ENCODE results near the gene FBXO31. TPM values are rescaled to one million over a fixed set of nuclear protein-coding genes. Genes with fewer than 3 reads are reported as not detected.

The FBXO31 gene
- total and polyA plus RNA-seq, 12 donors, result 19.2 to 106 (median 65.9) TPM

DNA sequence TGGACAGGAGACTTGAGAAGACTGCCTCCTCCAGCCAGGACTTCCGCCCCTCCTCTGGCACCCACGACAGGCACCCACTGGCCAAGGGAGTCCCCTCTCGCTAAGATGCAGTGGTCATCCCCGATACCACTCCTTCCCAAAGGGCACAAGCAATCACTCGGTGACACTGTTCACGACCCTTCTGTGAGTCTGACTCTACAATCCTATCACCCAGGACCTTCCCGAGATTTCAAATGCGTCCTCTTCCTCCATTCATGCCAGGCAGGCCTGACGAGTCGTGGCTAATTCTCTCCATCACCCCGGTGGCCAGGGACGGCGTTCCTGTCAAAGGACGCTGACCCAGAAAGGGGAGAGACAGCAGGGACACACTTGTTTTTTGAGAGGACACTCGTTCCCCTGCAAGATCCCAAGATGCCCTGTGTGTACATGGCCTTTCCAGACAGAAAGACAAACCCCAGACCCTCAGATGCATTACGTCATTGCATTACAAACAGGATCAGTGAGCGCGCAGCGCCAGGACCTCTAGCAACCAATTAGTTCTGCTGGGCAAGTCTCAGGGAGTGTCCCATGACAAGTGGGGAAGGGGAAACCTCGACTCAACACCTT is 12.2 kb downstream of the FBXO31 start:
- intact Hi-C loops (cut with DNase I), result loop anchor here in 1 of 2 donors (5.0 kb wide), 1 partner anchor 39 kb away; no protein-coding TSS in a partner anchor
- WGBS, 4 donors, result 81 to 83% (median 82%) methylated on average over 20 of the region's 20 CpGs
- Histone ChIP-seq H3K4me1 (replicated peaks in 1 of 2) (peaks cover 24 to 43% of the 10 kb centered on the region in 2 donors), H3K9me3 (replicated peaks in 1 of 3) (no peaks in the 10 kb centered on the region), H3K36me3 (replicated peaks in 1 of 2) (no peaks in the 10 kb centered on the region), H3K27ac (peak overlapping the region in 1 of 5 donors; percentile 64), H3K27me3 (no peaks in the 10 kb centered on the region), H3K4me3 (no peak overlapping the region)
- TF ChIP-seq, protein P1, sequence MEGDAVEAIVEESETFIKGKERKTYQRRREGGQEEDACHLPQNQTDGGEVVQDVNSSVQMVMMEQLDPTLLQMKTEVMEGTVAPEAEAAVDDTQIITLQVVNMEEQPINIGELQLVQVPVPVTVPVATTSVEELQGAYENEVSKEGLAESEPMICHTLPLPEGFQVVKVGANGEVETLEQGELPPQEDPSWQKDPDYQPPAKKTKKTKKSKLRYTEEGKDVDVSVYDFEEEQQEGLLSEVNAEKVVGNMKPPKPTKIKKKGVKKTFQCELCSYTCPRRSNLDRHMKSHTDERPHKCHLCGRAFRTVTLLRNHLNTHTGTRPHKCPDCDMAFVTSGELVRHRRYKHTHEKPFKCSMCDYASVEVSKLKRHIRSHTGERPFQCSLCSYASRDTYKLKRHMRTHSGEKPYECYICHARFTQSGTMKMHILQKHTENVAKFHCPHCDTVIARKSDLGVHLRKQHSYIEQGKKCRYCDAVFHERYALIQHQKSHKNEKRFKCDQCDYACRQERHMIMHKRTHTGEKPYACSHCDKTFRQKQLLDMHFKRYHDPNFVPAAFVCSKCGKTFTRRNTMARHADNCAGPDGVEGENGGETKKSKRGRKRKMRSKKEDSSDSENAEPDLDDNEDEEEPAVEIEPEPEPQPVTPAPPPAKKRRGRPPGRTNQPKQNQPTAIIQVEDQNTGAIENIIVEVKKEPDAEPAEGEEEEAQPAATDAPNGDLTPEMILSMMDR (IDR thresholded peaks at IDR 0.05), result no peak
- no peak for TF ChIP-seq POLR2A (IDR thresholded peaks at IDR 0.05)
- DNase-seq, result peak in 1 of 7 donors; percentile 80

DNA sequence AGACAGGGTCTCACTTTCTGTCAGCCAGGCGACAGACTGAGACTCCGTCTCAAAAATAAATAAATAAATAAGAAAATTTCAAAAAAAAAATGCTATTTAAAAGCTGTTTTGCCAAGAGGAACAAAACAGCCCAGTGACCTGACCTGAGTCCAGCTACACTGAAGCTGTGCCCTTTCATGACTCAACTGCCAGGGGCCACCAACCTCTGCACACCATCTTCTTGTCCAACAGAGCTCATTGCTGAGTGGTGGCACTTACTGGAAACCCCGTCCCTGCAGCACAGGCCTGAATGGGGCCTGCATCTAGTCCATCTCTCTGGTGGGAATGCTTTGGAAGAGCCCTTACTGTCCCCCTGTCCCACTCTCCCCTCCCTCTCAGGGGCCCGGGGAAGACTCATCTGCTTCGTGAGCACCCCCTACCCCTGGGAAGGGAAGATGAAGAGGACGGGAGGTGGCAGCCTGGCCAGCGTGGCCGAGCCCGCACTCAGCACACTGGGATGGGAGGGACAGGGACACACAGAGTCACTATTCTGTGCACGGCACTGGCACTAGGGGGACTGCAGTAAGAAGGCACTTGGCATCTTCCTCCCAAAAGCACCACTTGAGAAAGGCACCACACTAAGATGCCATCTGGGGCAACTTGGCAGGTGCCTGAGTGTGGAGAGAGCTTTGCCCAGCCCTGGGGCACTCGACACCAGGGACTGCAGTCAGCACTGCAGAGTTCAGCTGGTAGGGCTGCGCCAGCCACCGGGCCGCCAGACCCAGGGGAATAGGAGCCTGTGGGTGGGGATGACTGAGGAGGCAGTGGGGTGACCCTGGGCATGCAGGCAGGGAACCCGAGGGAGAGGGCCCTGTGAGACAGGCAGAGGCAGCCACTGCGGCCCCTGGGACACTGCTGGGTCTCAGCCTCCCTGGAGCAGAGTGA is 13.5 kb downstream of the FBXO31 start:
- no peak overlapping the region for H3K4me3 ChIP-seq
- peak overlapping the region in 1 of 5 donors; percentile 64 for H3K27ac ChIP-seq
- TF ChIP-seq, protein P1 (IDR thresholded peaks at IDR 0.05), result no peak
- TF ChIP-seq POLR2A (IDR thresholded peaks at IDR 0.05), result no peak
- no peak for DNase-seq
- H3K36me3 ChIP-seq (replicated peaks in 1 of 2), result no peaks in the 10 kb centered on the region
- intact Hi-C loops (cut with DNase I), result loop anchor here in 1 of 2 donors (5.0 kb wide), 1 partner anchor 38 kb away; no protein-coding TSS in a partner anchor
- no peaks in the 10 kb centered on the region for H3K27me3 ChIP-seq
- peaks cover 11 to 39% of the 10 kb centered on the region in 2 donors for H3K4me1 ChIP-seq (replicated peaks in 1 of 2)
- H3K9me3 ChIP-seq (replicated peaks in 1 of 3), result no peaks in the 10 kb centered on the region
- WGBS, 4 donors, result 76 to 88% (median 82%) methylated on average over 11 to 16 of the region's 16 CpGs

DNA sequence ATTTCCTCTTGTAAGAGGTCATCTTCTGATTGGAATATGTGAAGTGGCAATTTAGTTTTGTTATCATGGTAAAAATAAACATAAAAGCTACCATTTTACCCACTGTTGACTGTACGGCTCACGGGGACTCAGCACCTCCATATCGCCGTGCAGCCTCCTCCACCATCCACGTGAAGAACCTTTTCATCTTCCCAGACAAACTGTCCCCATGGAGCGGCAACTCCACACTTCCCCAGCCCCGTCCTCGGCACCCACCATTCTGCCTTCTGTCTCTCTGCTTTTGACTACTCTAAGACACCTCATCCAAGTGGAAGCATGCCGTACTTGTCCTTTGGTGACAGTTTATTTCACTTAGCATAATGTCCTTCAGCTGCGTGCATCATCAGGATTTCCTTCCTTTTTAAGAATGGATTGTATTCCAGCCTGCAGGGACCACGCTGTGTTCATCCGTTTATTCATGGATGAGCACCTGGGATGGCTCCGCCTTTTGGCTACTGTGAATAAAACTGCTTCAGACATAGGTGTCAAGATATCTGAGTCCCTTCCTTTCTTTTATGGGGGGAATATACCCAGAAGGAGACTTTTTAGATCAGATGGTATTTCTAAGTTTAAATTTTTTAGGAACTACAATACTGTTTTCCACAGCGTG is 14.3 kb downstream of the FBXO31 start:
- intact Hi-C loops (cut with DNase I), result no loop called here
- Histone ChIP-seq H3K27me3 (no peaks in the 10 kb centered on the region), H3K9me3 (replicated peaks in 1 of 3) (no peaks in the 10 kb centered on the region), H3K27ac (peak overlapping the region in 2 of 5 donors; percentile 33 to 64), H3K4me3 (no peak overlapping the region), H3K36me3 (replicated peaks in 1 of 2) (no peaks in the 10 kb centered on the region), H3K4me1 (replicated peaks in 1 of 2) (peaks cover 15 to 44% of the 10 kb centered on the region in 2 donors)
- DNase-seq, result no peak
- WGBS, 4 donors, result 72 to 79% (median 75%) methylated on average over 14 of the region's 14 CpGs
- no peak for TF ChIP-seq POLR2A (IDR thresholded peaks at IDR 0.05)
- TF ChIP-seq, protein P1 (IDR thresholded peaks at IDR 0.05), result no peak

Measured in adrenal gland (tissue), 12 donors.